PFSK-1 (cell line): ENCODE data around the gene MLKL.

ENCODE experiments used
- FOXP2 ChIP-seq: optimal IDR thresholded peaks from 2 replicates; pipeline ENCODE3; 2011; ENCODE audit warnings: borderline replicate concordance, control low read depth, inconsistent platforms; ENCODE audit not compliant: insufficient read depth; ENCODE audit errors: extremely low read length, extremely low read depth
- POLR2AphosphoS5 ChIP-seq: IDR thresholded peaks from 2 replicates; pipeline ENCODE4 v1.6.1; 2012; ENCODE audit warnings: low read depth, mild to moderate bottlenecking, control low read depth, low read length, moderate library complexity
- SIN3A ChIP-seq: IDR thresholded peaks from 2 replicates; pipeline ENCODE4 v1.6.1; 2012; ENCODE audit warnings: mild to moderate bottlenecking, low read length, moderate library complexity, borderline replicate concordance; ENCODE audit not compliant: insufficient read depth
- TAF1 ChIP-seq: IDR thresholded peaks from 2 replicates; pipeline ENCODE4 v1.6.1; 2012; ENCODE audit warnings: low read length, control low read depth, borderline replicate concordance; ENCODE audit not compliant: insufficient read depth
- TF ChIP-seq, protein P1 (sequence below), 2 experiments: IDR thresholded peaks; 2 replicates each; pipeline versions ENCODE4 v1.6.1 to v1.8.0; 2011 to 2012; ENCODE audit warnings: low read depth in 2 of 2, low read length in 2 of 2, control low read depth in 1 of 2, inconsistent platforms in 1 of 2, mild to moderate bottlenecking in 1 of 2, moderate library complexity in 1 of 2; ENCODE audit not compliant: insufficient read depth in 1 of 2

Gene MLKL

DNA sequence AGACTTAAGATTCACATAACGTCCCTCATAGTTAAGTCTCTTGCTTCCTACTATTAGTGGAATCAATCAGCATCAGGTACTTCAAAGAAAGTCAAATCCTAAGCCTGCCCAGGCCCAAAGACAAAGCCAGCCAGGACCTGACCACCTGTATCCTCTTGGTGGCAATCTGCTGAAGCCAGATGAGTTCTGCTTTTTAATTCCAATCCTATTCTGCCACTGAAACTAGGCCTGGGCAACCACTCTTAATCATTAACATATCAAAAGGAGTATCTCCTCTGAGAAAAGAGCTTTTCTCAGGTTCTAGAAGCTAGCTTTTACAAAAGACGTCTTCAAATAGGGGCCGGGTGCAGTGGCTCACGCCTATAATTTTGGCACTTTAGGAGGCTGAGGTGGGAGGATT is 78.7 kb downstream of the MLKL start:
- TF ChIP-seq TAF1: no peak
- no peak for TF ChIP-seq FOXP2
- TF ChIP-seq, protein P1, sequence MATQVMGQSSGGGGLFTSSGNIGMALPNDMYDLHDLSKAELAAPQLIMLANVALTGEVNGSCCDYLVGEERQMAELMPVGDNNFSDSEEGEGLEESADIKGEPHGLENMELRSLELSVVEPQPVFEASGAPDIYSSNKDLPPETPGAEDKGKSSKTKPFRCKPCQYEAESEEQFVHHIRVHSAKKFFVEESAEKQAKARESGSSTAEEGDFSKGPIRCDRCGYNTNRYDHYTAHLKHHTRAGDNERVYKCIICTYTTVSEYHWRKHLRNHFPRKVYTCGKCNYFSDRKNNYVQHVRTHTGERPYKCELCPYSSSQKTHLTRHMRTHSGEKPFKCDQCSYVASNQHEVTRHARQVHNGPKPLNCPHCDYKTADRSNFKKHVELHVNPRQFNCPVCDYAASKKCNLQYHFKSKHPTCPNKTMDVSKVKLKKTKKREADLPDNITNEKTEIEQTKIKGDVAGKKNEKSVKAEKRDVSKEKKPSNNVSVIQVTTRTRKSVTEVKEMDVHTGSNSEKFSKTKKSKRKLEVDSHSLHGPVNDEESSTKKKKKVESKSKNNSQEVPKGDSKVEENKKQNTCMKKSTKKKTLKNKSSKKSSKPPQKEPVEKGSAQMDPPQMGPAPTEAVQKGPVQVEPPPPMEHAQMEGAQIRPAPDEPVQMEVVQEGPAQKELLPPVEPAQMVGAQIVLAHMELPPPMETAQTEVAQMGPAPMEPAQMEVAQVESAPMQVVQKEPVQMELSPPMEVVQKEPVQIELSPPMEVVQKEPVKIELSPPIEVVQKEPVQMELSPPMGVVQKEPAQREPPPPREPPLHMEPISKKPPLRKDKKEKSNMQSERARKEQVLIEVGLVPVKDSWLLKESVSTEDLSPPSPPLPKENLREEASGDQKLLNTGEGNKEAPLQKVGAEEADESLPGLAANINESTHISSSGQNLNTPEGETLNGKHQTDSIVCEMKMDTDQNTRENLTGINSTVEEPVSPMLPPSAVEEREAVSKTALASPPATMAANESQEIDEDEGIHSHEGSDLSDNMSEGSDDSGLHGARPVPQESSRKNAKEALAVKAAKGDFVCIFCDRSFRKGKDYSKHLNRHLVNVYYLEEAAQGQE (IDR thresholded peaks at IDR 0.05; ENCODE audit: insufficient read depth in 1 of 2, low read depth in 2 of 2, low read length in 2 of 2): no peak
- TF ChIP-seq POLR2AphosphoS5: no peak
- no peak for TF ChIP-seq SIN3A
